DOHH2 (cell line): Measurements from ENCODE around the gene LIMS2.

Experiments
- CTCF ChIP-seq: fragments of 200-600 bp; sonication (generic); IDR thresholded peaks from one replicate; pipeline ENCODE4 v1.5.1; 2014; ENCODE audit warnings: antibody characterized with exemption, mild to moderate bottlenecking, low read depth, low read length; ENCODE audit not compliant: poor library complexity, severe bottlenecking
- EZH2phosphoT487 ChIP-seq: fragments of 200-600 bp; sonication (generic); IDR thresholded peaks from 2 replicates; pipeline ENCODE4 v1.6.1; 2017; ENCODE audit warnings: borderline replicate concordance, mild to moderate bottlenecking, antibody characterized with exemption, low read length, moderate library complexity, mixed read lengths

GRCh38 chr2:127619203-127619590 is 56.1 kb downstream of the LIMS2 start:
- TF ChIP-seq CTCF (no peak), EZH2phosphoT487 (no peak)
